Measurements from ENCODE around the gene WNK3.

DNA sequence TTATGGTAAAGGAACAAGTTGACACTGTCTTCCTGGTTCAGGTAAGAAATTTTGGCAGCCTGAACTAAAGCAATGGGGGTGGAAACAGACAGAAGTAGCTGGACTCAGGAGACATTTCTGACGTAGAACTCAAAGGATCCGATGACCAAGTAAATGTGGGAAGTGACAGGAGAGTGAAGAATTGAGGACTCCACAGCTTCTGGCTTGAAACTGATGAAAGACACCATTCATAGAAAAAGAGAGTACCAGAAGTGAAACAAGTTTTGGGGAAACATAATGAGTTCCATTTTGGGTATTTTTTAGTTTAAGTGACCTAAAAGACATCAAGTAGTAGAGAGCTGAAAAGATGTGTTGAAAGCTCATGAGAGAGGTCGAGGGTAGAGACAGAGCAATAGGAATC is 180.5 kb downstream of the WNK3 start:
- no peak for TF ChIP-seq POLR2A (IDR thresholded peaks at IDR 0.05; ENCODE audit: low read length)
- TF ChIP-seq GATA1 (IDR thresholded peaks at IDR 0.05; ENCODE audit: low read depth, low read length), result no peak
